ENCODE data around the gene SRRM4.

GRCh38 chr12:119139448-119139847 lies 158.1 kb downstream of the SRRM4 start:
- no peak for TF ChIP-seq CTCF (IDR thresholded peaks at IDR 0.05)
- no peak for TF ChIP-seq POLR2A (IDR thresholded peaks at IDR 0.05)

All from thyroid gland (tissue), 4 donors.